GM21786 (cell line): ENCODE measurements around the gene PRCC.

ENCODE experiments used
- ATAC-seq: cut with Tn5 transposase; IDR thresholded peaks from one replicate; pipeline ENCODE4 v1.9.1; 2021; ENCODE audit not compliant: unreplicated experiment

PRCC gene

DNA sequence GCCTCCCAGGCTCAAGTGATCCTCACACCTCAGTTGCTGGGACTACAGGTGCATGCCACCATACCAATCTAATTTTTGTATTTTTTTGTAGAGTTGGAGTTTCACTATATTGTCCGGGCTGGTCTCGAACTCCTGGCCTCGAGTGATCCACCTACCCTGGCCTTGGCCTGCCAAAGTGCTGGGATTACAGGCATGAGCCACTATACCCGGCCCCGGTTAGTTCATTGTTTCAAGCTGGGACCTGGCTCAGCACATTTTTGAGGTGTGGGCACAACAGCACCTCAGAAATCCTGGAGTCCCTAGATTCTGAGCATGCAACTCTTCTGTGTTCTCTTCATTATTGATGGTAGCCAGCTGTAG is 28.0 kb downstream of the PRCC start:
- ATAC-seq = no peak

DNA sequence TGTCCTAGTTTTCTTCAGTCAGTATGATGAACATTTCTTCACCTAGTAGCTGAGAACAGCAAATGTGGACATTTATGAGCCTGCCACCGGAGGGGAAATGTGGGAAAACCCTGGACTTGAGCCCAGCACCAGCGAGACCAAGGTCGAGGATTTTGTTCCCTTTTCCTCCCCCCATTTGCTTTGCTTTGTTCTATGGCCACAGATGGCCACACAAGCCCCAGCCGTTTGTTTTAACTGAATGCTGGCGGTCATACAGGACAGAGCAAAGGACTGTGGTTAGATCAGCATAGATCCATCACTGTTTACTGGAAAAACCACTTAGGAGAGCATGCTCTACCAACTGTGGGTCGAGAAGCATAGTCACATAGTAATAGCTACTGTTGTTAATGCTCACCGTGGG is 28.5 kb downstream of the PRCC start:
- no peak for ATAC-seq

DNA sequence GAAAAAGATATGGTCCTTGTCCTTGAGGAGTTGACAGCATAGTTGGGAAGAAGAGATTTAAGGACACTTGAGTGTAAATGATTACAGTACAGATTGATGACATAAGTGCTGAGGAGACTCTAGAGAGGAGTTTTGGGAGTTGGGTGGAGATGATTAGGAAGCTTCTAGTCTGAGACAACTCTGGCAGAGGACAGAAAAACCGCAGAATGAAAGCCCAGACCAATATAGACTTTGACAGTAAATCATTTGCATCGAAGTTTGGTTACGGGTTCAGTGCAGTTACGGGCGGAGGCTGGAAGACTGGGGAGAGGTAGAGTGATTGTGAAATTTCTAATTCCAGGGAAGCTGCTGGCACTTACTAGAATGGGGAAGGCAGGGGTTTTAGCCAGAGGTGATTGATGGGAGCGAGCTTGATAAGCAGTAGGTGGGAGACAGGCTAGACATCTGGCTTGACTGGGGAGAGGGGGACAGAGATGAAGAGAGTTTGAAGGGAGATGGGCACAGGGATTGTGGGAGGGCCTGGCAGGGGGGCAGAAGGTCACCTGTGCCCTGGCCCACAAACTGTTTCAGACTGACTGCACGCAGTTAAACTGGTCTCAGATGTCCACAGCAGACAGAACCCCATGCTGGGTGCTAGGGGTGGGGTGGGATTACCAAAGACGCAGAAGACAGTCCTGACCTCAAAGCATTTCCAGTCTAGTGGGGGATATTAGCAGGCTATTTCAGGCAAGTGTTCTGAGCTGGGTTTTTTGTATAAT is 29.2 kb downstream of the PRCC start:
- no peak for ATAC-seq

DNA sequence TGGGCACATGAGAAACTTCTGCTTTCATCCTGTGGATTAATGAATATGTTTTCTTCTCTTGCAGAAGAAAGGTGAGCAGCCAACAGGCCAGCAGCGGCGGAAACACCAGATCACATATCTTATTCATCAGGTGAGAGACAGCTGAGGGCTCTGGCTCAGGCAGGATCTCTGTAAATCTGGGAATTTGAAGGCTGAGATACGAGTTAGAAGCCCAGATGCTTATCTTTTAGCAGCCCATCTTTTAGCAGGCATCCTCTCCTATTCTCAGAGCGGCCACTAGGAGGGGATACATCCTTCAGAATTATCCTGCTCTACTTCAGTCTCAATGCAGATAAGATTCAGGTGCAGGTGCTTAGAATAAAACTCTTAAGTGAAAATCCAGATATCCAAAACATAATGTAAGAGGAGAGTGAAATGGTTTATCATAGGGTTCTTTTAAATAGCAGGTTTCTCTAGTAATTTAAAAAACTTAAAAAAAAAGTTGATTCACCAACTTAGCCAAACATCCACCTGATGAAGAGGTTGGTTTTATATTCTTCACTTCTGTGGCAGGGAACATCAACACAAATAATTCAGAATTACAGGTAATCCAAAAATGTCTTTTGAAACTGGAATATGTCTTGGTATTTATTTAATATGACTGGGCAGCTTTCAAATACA is 30.0 kb downstream of the PRCC start:
- no peak for ATAC-seq

DNA sequence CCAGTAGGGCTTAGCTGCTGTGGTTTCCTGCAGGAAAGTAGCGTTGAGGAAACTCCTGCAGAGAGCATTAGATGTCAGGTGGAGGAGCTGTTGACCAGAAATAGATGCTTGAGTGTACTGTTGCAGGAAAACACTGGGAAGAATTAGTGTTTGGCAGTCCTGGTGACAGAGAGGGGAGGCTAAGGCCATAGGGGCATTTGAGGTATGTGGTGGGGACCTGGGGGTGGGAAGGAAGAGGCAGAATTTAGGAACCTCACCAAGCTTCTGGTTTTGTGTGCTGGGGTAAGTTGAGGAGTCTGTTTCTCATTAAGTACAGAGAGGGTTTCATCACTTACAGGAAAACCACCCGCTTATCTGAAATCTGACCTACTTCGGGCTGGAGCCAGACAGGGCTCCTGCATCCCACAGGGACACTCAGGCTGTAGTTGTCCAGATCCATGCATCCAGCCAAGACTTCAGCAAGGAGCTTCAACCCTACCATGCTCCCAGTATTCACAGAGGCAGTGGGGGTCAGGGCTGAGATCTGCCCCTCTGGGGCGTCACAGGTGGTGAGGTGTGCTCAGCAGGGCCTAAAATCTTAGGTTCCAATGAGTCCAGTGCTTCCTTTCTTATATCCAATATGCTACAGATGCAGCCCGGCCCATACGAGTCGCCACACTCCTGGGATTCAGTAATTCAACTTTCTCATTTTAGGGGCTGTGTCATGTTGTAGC is 34.2 kb downstream of the PRCC start:
- no peak for ATAC-seq

DNA sequence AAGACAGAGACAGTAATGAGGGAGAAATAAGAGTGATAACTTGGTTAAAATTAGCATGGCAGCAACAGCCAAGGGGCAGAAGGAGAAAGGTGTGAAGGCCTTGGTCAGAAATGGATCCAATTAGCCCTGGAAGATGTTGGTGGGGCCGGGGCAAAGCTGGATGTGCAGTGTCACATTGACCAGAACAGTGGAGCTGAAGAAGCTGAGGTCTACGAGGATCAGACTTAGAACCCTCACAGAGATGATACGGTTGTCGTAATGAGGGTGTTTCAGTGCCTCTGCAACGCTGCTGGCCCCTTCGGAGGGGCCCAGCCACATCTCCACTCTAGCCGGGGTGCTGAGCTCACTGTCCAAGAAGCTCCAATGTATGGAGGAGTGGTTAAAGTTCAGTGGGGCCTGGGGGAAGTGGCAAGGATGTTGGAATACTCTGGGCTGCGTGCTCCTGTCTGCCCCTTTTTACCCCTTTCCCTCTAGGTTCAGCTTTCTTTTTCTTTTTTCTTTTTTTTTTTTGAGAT is 35.1 kb downstream of the PRCC start:
- no peak for ATAC-seq

DNA sequence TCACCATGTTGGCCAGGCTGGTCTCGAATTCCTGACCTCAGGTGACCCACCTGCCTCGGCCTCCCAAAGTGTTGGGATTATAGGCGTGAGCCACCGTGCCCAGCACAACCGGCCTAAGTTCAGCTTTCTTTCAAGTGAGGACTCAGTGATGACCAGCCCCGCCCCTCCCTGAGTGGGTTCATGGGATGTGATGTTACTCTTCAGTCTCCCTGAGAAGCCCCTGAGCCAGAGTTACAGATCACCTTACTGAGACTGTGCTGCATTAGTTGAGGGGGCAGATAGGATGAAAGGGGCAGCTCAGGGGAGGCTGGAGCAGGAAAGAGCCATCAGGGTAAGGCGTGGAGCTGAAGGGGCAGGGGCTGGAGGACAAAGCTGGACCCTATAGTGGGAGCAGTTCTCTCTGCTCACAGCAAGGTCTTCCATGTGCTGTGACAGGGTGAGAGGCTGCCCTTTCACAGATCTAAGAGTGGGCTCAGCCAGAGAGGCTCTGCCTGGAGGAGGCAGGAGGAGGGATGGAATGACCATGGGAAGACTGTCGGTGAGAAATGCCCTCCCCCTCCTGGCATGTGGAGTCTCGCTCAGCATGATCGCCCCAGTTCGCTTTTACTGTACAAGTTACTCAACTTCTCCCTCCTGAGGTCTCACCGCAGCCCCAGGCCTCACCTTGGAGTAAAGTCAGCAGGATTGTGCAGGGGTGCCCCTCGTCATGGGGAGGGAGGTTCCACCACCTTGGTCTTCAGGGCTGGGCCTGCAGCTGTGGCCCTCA is 35.9 kb downstream of the PRCC start:
- no peak for ATAC-seq

DNA sequence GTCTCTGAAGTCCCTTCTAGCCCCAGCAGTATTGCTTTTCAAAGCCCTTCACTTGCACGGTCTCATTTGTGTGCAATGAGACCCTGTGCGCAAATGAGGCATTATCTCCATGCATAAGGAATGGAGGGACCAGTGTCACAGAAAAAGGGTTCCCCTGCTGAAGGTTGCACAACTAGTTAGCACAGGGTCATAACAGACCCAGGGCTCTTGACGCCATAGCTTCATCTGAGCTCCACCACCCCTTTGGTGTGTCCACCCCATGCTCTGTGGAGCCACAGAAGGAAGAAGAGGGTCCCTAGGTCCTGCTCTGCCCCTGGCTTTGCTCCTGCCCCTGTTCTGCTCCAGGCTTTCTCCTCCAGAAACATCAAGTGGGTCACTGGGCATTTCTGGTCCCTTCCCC is 36.7 kb downstream of the PRCC start:
- no peak for ATAC-seq

DNA sequence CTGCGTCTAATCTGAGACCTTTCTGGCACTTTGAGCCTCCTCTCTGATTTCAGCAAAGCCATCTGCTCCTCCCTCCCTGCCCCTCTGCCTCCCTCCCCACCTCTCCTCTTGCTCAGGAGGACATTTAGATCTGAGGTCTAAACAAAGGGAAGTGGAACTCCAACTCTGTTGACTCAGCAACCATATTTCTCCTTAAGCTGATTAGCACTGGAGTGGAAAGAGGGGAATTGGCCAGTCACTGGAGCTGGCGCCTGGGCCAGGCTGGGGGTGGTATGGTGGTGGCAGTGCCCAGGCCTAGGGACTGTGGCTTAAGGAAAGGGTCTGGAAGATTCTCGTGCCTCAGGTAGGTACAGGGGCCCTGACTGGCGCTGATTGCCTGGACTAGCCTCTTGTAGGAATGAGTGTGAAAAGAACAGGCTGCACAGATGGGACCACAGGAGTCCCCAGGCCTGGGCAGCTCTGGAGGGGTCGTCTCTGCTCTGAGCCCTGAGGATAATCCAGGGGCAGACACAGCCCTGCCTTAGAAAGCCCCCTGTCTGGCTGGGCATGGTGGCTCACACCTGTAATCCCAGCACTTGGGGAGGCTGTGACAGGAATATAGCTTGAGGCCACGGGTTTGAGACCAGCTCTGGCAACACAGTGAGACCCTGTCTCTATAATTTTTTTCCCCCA is 37.4 kb downstream of the PRCC start:
- no peak for ATAC-seq

DNA sequence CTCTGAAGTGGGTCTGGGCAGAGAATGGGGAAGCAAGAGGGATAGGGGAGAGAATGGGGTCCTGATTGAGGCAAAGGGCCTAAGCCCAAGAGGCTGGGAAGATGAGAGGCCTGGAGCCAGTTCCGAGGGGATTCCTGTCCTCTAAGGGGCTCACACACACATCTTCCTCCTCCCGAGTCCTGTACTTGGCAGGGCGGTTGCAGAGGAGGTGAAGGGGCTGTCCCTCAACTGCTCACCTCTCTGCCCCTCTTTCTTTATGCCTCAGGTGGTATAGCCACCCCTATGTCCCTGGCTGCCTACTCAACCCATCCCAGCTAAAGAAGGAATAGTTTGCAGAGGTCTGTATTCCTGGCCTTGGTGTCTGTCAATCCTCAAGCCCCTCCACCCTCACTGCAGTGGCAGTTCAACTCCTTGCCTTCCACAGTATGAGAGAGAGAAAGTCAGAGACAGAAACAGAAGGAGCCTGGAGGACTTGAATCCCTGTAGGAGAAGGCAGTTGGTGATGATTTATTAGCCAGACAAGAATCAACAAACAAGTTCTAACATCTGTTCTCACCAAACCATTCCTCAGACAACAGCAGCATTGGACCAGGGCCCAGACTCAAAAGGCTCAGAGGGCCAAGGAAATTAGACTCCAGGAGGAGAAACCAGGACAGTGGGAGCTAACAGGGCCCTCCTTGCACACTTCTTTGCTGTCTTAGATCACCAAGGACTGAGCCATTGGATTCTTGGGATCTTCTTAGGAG is 38.6 kb downstream of the PRCC start:
- no peak for ATAC-seq

DNA sequence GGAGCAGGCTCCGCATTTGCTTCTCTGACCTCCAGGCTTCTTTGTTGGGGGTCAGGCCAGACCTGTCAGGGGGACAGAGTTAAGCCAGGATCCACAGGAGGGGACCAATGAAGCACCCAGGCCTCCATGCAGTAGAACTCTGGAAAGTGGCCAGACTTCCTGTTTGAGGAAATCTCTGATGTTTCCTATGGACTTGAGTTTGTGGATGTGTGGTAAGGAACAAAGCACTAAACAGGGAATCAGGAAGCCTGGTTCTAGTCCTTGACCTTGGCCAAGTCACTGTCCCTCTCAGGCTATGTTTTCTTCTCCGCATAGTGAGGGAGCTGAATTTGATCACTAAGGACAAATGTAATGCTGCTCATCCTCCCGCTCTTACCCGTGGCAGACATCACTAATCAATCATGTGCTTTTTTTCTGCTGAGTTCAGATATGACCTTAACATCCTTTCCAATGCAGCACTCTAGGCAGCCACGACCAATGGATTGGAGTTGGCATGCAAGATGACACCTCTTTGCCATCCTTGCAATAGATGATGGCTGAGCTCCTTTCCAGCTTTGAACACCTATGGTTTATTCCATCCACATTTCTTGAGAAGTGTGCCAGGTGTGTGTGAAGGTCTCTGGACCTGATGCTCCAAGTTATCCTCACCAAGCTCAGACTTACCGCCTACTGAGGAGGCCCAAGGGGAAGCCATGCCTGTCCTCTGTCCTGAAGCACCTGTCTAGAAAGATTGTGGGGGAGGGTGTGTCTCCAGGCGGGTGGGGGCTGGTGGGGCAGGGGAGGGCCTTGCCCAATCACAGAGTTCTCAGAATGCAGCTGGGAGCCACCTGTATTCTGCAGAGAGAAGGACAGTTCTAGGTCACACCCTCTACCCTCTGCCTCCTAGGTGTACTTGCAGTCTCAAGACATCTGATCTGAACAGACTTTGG is 39.4 kb downstream of the PRCC start:
- no peak for ATAC-seq

DNA sequence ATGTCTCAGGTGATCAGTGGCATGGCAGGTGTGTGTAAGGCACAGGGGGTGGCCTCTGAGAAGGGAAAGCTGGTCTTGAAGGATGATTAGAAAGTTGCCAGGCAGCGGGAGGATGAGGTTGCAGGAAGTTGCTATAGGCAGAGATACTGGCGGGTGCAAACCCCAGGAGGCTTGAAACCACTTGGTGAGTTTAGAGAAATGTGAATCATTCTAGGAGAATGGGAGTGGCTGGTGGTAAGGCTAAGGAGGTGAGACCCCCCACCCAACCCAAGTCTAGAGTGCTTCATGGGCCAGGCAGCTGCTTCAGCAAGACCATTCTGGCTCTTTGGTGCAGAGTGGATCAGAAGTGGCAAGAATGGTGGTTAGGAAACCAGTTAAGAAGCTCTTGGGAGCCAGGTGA is 40.3 kb downstream of the PRCC start:
- ATAC-seq = no peak

DNA sequence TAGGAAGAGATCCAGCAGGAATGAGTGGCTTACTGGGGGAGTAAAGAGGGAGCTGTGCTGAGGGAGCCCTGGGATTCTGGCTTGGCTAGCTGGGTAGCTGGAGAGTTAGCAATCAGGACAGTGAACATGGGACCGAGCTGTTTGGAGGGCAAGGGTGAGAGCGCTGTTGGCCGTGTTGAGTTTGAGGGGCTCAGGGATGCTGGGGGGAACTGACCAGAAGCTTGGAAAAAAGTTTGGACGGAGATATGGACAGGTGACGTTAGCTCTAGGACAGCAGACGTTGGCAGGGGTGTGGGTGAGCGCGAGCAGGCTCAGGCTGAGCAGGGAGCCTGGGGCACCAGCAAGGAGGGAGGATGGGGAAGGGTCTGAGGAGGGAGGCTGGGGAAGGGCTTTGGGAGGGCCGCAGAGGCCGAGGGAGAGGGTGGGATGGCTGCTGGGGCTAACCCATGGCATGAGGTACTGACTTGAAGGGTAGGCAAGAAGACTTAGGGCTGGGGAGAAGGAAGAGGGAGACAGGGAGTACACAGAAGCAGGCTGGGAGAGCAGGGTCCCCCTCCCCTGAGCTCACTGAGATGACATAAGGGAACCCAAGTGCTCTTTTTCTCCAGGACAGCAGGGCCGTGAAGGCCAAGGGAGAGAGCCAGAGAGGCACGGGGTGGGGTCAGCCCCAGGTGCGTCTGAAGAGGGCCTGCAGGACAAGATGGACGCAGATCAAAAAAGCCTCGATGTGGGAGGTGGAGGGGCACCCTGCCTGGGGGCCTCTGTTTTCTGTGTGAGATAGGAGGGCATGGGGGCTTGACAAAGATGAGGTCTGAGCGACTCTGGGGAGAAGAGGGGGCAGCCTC is 41.1 kb downstream of the PRCC start:
- no peak for ATAC-seq

DNA sequence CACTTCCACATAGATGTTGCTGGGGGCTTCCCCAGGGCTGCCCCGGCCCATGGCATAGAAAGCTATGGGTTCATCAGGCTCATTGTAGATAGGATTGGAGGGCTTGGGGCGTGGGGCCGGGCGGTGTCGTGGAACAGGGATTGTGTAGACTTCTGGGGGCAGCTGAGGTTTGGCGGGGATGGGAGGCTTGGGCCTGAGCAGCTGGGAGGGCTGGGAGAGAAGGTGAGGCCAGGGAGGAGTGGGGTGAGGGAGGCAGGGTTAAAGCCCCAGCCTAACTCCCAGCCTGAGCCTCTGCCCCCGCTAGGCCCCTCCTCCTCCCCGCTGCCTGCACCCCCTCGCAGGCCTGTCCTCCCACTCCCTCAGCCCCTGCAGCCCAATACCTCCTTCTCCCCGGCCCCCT is 41.9 kb downstream of the PRCC start:
- ATAC-seq = no peak

DNA sequence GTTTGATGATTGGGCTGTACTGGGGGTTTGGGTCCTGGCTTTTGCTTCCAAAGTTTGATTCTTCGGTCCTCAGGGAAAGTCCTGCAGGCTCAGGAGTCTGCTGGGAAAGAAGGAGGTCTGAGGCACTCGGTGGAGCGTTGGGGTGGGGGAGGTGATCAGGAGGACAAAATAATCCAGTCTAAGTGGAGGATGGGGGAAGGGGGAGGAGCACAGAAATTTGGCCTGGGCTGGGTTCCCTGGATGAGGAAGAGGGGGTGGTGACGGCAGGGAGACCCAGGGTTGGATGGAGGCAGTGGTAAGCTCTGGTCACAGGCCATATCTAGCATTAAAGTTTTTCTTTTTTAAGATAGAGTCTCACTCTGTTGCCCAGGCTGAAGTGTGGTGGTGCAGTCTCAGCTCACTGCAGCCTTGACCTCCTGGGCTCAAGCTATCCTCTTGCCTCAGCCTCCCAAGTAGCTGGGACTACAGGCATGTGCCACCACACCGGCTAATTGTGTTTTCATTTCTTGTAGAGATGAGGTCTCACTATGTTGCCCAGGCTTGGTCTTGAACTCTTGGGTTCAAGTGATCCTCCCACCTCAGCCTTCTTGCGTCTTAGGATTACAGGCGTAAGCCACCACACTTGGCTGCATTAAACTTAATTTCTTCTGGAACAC is 42.5 kb downstream of the PRCC start:
- ATAC-seq = no peak

DNA sequence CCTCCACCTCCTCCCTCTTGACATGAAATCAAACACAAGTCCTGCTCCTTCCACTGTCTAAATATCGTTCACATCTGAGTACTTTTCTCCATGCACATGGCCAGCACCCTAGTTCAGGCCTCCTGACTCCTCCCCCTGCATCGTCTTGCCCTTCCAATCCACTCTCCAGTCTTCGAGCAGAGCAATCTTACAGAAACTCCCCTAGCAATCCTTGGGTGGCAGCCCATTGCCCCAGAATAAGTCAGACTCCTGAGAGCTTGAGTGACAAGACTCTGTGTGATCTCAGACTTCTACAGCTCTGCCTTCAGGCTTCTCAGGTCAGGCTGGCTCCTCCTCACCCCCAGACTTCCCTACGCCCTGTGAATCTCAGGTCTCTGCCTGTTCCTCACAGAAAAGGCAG is 43.8 kb downstream of the PRCC start:
- ATAC-seq = no peak

DNA sequence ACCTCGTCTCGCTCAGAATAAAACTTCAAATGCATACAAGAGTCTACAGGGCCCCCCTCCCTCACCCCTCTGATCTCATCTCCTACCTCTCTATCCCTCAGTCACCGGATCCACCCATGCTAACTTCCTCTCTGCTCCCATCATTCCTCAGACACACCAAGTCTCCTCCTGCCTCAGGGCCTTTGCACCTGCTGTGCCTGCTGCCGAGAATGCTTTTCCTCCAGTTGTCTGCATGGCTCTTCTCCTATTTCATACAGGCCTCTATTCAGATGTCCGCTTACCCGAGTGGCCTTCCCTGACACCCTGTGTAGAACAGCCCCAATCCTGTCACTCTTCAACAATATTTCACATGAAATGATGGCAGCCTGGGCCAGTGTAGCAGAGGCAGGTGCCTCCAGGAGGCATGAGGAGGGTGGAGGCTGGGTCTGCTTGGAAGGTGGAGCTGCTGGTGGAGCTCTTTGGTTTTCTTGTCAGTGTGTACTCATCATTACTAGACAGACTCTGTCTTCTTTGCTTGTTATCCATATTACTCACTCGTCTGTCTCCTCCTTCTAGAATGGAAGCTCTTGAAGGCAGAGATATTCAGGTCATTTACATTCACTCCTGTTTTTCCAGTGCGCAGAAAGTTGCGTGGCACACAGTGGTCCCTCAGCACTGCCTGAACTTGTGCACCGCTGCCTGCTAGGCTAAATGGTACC is 45.1 kb downstream of the PRCC start:
- ATAC-seq = no peak
